HEK293 (cell line): Measurements from ENCODE around the gene EXOSC5.

Experiments
- FEZF1 ChIP-seq: fragments of 450-650 bp; formaldehyde crosslinking; IDR thresholded peaks from 2 replicates; pipeline ENCODE4 v1.5.1; 2016; ENCODE audit warnings: missing biosample characterization, missing genetic modification characterization
- IKZF3 ChIP-seq: fragments of 450-650 bp; IDR thresholded peaks from 2 replicates; pipeline ENCODE4 v1.5.0; 2018; ENCODE audit warnings: missing biosample characterization, mild to moderate bottlenecking, missing genetic modification characterization, moderate library complexity
- PRDM1 ChIP-seq: fragments of 450-650 bp; formaldehyde crosslinking; IDR thresholded peaks from 2 replicates; pipeline ENCODE4; 2016; ENCODE audit warnings: missing biosample characterization, missing genetic modification characterization
- SCRT2 ChIP-seq: fragments of 450-650 bp; formaldehyde crosslinking; IDR thresholded peaks from 2 replicates; pipeline ENCODE4 v1.5.1; 2016; ENCODE audit warnings: missing biosample characterization, missing genetic modification characterization
- SP3 ChIP-seq: fragments of 450-650 bp; formaldehyde crosslinking; IDR thresholded peaks from 2 replicates; pipeline ENCODE4 v1.5.1; 2016; ENCODE audit warnings: missing biosample characterization, missing genetic modification characterization
- SP7 ChIP-seq: fragments of 450-650 bp; formaldehyde crosslinking; IDR thresholded peaks from 2 replicates; pipeline ENCODE4 v1.5.1; 2016; ENCODE audit warnings: missing biosample characterization, missing genetic modification characterization
- ZBTB17 ChIP-seq: fragments of 450-650 bp; formaldehyde crosslinking; IDR thresholded peaks from 2 replicates; pipeline ENCODE4 v1.5.1; 2016; ENCODE audit warnings: missing biosample characterization, missing genetic modification characterization
- ZBTB20 ChIP-seq: fragments of 450-650 bp; formaldehyde crosslinking; IDR thresholded peaks from 2 replicates; pipeline ENCODE4 v1.5.1; 2016; ENCODE audit warnings: missing biosample characterization, missing genetic modification characterization
- ZBTB21 ChIP-seq: fragments of 450-650 bp; formaldehyde crosslinking; IDR thresholded peaks from 2 replicates; pipeline ENCODE4 v1.5.1; 2017; ENCODE audit warnings: missing biosample characterization, missing genetic modification characterization
- ZBTB48 ChIP-seq: fragments of 450-650 bp; formaldehyde crosslinking; IDR thresholded peaks from 2 replicates; pipeline ENCODE4 v1.5.1; 2016; ENCODE audit warnings: missing biosample characterization, missing genetic modification characterization
- ZFP3 ChIP-seq: fragments of 450-650 bp; formaldehyde crosslinking; IDR thresholded peaks from 2 replicates; pipeline ENCODE4 v1.5.1; 2016; ENCODE audit warnings: low read depth, missing biosample characterization, missing genetic modification characterization
- ZFP69B ChIP-seq: fragments of 450-650 bp; formaldehyde crosslinking; IDR thresholded peaks from 2 replicates; pipeline ENCODE4 v1.5.1; 2016; ENCODE audit warnings: missing biosample characterization, missing genetic modification characterization
- ZIC2 ChIP-seq: fragments of 450-650 bp; formaldehyde crosslinking; IDR thresholded peaks from 2 replicates; pipeline ENCODE4 v1.5.1; 2016; ENCODE audit warnings: missing biosample characterization, missing genetic modification characterization
- ZNF10 ChIP-seq: fragments of 450-650 bp; formaldehyde crosslinking; IDR thresholded peaks from 2 replicates; pipeline ENCODE4 v1.5.1; 2017; ENCODE audit warnings: missing biosample characterization, missing genetic modification characterization
- ZNF16 ChIP-seq: fragments of 450-650 bp; formaldehyde crosslinking; IDR thresholded peaks from 2 replicates; pipeline ENCODE4 v1.5.1; 2016; ENCODE audit warnings: low read depth, missing biosample characterization, missing genetic modification characterization
- ZNF184 ChIP-seq: fragments of 450-650 bp; IDR thresholded peaks from 2 replicates; pipeline ENCODE4 v1.5.1; 2018; ENCODE audit warnings: missing biosample characterization, mild to moderate bottlenecking, missing genetic modification characterization
- ZNF335 ChIP-seq: fragments of 450-650 bp; formaldehyde crosslinking; conservative IDR thresholded peaks from 2 replicates; pipeline ENCODE4 v1.5.1; 2016; ENCODE audit warnings: missing biosample characterization, missing genetic modification characterization
- ZNF423 ChIP-seq: fragments of 450-650 bp; formaldehyde crosslinking; IDR thresholded peaks from 2 replicates; pipeline ENCODE4 v1.5.1; 2016; ENCODE audit warnings: missing biosample characterization, missing genetic modification characterization
- ZNF426 ChIP-seq: fragments of 450-650 bp; formaldehyde crosslinking; IDR thresholded peaks from 2 replicates; pipeline ENCODE4 v1.5.1; 2017; ENCODE audit warnings: missing biosample characterization, missing genetic modification characterization, mild to moderate bottlenecking, inconsistent platforms, moderate library complexity
- ZNF596 ChIP-seq: fragments of 450-650 bp; IDR thresholded peaks from 2 replicates; pipeline ENCODE4 v1.5.0; 2018; ENCODE audit warnings: missing biosample characterization, mild to moderate bottlenecking, missing genetic modification characterization, moderate library complexity
- ZNF610 ChIP-seq: fragments of 450-650 bp; formaldehyde crosslinking; IDR thresholded peaks from 2 replicates; pipeline ENCODE4 v1.5.1; 2016; ENCODE audit warnings: missing biosample characterization, missing genetic modification characterization, borderline replicate concordance
- ZNF658 ChIP-seq: fragments of 450-650 bp; formaldehyde crosslinking; IDR thresholded peaks from 2 replicates; pipeline ENCODE4; 2016; ENCODE audit warnings: missing biosample characterization, missing genetic modification characterization
- TF ChIP-seq, protein P1 (sequence below): fragments of 450-650 bp; formaldehyde crosslinking; IDR thresholded peaks from 2 replicates; pipeline ENCODE4 v1.5.1; 2016; ENCODE audit warnings: missing biosample characterization, missing genetic modification characterization, low read depth
- TF ChIP-seq, protein P2 (sequence below): fragments of 450-650 bp; IDR thresholded peaks from 2 replicates; pipeline ENCODE4 v1.5.1; 2018; ENCODE audit warnings: missing biosample characterization, mild to moderate bottlenecking, missing genetic modification characterization
- TF ChIP-seq, protein P3 (sequence below): fragments of 450-650 bp; formaldehyde crosslinking; IDR thresholded peaks from 2 replicates; pipeline ENCODE4 v1.5.1; 2016; ENCODE audit warnings: missing biosample characterization, missing genetic modification characterization
- TF ChIP-seq, protein P4 (sequence below): fragments of 450-650 bp; formaldehyde crosslinking; IDR thresholded peaks from 2 replicates; pipeline ENCODE4 v1.5.1; 2016; ENCODE audit warnings: missing biosample characterization, missing genetic modification characterization
- TF ChIP-seq, protein P5 (sequence below): fragments of 450-650 bp; formaldehyde crosslinking; IDR thresholded peaks from 2 replicates; pipeline ENCODE4 v1.5.1; 2016; ENCODE audit warnings: missing biosample characterization, missing genetic modification characterization
- TF ChIP-seq, protein P6 (sequence below): fragments of 450-650 bp; formaldehyde crosslinking; IDR thresholded peaks from 2 replicates; pipeline ENCODE4 v1.5.1; 2016; ENCODE audit warnings: missing biosample characterization, missing genetic modification characterization
- TF ChIP-seq, protein P7 (sequence below): fragments of 450-650 bp; formaldehyde crosslinking; IDR thresholded peaks from 2 replicates; pipeline ENCODE4 v1.5.1; 2017; ENCODE audit warnings: missing biosample characterization, missing genetic modification characterization

The EXOSC5 gene

DNA sequence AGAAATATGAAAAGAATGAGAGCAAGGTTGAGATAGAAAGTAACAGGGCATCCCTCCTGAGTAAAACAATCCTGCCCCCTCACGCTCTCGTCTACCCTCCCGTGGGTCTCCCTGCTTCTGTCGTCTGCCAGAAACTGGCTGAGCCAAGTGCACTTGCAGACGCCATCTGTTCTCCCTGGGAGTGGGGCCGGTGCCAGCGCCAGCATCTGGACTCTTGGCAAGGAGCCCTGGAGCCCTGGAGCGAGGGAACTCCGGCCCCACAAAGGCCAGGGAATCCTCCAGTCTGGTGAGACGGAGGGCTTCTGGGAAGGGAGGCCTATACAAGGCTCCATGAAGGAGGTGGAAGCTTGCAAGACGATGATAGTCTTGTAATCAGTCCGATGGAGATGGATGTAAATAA lies 23.2 kb downstream of the EXOSC5 start (continued):
- TF ChIP-seq ZNF423 (peak; percentile 57; the same call in 1 of the 2 replicates), FEZF1 (peak; percentile 89), SP7 (tag by site-specific recombination) (peak; percentile 61), ZNF610 (tag by site-specific recombination) (peak; percentile 55; the same call in 1 of the 2 replicates), ZBTB48 (tag by site-specific recombination) (peak; percentile 96), ZFP3 (tag by site-specific recombination) (no peak), SP3 (tag by site-specific recombination) (no peak), PRDM1 (no peak), ZNF658 (tag by site-specific recombination) (no peak), ZNF426 (tag by site-specific recombination) (no peak), ZFP69B (peak; percentile 88), ZBTB17 (tag by site-specific recombination) (peak; percentile 92), ZNF184 (no peak), IKZF3 (tag by site-specific recombination) (peak; percentile 27; the same call in 1 of the 2 replicates), ZNF335 (tag by site-specific recombination) (no peak), ZNF596 (tag by site-specific recombination) (0 out of 2 replicates have a peak, but pooled peaks have one; percentile 24), ZIC2 (peak; percentile 93), ZNF10 (no peak), SCRT2 (tag by site-specific recombination) (no peak), ZNF16 (tag by site-specific recombination) (no peak), ZBTB21 (tag by site-specific recombination) (peak; percentile 27; the same call in 1 of the 2 replicates), ZBTB20 (tag by site-specific recombination) (peak; percentile 91)
- TF ChIP-seq, protein P1, sequence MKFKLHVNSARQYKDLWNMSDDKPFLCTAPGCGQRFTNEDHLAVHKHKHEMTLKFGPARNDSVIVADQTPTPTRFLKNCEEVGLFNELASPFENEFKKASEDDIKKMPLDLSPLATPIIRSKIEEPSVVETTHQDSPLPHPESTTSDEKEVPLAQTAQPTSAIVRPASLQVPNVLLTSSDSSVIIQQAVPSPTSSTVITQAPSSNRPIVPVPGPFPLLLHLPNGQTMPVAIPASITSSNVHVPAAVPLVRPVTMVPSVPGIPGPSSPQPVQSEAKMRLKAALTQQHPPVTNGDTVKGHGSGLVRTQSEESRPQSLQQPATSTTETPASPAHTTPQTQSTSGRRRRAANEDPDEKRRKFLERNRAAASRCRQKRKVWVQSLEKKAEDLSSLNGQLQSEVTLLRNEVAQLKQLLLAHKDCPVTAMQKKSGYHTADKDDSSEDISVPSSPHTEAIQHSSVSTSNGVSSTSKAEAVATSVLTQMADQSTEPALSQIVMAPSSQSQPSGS = no peak
- TF ChIP-seq, protein P2, sequence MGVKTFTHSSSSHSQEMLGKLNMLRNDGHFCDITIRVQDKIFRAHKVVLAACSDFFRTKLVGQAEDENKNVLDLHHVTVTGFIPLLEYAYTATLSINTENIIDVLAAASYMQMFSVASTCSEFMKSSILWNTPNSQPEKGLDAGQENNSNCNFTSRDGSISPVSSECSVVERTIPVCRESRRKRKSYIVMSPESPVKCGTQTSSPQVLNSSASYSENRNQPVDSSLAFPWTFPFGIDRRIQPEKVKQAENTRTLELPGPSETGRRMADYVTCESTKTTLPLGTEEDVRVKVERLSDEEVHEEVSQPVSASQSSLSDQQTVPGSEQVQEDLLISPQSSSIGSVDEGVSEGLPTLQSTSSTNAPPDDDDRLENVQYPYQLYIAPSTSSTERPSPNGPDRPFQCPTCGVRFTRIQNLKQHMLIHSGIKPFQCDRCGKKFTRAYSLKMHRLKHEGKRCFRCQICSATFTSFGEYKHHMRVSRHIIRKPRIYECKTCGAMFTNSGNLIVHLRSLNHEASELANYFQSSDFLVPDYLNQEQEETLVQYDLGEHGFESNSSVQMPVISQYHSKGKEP (tag by site-specific recombination) = peak; percentile 69; the same call in 1 of the 2 replicates
- TF ChIP-seq, protein P3, sequence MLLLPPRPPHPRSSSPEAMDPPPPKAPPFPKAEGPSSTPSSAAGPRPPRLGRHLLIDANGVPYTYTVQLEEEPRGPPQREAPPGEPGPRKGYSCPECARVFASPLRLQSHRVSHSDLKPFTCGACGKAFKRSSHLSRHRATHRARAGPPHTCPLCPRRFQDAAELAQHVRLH (tag by site-specific recombination) = peak; percentile 69; the same call in 1 of the 2 replicates
- TF ChIP-seq, protein P4, sequence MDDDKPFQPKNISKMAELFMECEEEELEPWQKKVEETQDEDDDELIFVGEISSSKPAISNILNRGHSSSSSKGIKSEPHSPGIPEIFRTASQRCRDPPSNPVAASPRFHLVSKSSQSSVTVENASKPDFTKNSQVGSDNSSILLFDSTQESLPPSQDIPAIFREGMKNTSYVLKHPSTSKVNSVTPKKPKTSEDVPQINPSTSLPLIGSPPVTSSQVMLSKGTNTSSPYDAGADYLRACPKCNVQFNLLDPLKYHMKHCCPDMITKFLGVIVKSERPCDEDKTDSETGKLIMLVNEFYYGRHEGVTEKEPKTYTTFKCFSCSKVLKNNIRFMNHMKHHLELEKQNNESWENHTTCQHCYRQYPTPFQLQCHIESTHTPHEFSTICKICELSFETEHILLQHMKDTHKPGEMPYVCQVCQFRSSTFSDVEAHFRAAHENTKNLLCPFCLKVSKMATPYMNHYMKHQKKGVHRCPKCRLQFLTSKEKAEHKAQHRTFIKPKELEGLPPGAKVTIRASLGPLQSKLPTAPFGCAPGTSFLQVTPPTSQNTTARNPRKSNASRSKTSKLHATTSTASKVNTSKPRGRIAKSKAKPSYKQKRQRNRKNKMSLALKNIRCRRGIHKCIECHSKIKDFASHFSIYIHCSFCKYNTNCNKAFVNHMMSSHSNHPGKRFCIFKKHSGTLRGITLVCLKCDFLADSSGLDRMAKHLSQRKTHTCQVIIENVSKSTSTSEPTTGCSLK = no peak
- TF ChIP-seq, protein P5, sequence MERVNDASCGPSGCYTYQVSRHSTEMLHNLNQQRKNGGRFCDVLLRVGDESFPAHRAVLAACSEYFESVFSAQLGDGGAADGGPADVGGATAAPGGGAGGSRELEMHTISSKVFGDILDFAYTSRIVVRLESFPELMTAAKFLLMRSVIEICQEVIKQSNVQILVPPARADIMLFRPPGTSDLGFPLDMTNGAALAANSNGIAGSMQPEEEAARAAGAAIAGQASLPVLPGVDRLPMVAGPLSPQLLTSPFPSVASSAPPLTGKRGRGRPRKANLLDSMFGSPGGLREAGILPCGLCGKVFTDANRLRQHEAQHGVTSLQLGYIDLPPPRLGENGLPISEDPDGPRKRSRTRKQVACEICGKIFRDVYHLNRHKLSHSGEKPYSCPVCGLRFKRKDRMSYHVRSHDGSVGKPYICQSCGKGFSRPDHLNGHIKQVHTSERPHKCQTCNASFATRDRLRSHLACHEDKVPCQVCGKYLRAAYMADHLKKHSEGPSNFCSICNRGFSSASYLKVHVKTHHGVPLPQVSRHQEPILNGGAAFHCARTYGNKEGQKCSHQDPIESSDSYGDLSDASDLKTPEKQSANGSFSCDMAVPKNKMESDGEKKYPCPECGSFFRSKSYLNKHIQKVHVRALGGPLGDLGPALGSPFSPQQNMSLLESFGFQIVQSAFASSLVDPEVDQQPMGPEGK (tag by site-specific recombination) = peak; percentile 58
- TF ChIP-seq, protein P6, sequence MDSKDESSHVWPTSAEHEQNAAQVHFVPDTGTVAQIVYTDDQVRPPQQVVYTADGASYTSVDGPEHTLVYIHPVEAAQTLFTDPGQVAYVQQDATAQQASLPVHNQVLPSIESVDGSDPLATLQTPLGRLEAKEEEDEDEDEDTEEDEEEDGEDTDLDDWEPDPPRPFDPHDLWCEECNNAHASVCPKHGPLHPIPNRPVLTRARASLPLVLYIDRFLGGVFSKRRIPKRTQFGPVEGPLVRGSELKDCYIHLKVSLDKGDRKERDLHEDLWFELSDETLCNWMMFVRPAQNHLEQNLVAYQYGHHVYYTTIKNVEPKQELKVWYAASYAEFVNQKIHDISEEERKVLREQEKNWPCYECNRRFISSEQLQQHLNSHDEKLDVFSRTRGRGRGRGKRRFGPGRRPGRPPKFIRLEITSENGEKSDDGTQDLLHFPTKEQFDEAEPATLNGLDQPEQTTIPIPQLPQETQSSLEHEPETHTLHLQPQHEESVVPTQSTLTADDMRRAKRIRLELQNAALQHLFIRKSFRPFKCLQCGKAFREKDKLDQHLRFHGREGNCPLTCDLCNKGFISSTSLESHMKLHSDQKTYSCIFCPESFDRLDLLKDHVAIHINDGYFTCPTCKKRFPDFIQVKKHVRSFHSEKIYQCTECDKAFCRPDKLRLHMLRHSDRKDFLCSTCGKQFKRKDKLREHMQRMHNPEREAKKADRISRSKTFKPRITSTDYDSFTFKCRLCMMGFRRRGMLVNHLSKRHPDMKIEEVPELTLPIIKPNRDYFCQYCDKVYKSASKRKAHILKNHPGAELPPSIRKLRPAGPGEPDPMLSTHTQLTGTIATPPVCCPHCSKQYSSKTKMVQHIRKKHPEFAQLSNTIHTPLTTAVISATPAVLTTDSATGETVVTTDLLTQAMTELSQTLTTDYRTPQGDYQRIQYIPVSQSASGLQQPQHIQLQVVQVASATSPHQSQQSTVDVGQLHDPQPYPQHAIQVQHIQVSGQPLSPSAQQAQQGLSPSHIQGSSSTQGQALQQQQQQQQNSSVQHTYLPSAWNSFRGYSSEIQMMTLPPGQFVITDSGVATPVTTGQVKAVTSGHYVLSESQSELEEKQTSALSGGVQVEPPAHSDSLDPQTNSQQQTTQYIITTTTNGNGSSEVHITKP = peak; percentile 77
- TF ChIP-seq, protein P7, sequence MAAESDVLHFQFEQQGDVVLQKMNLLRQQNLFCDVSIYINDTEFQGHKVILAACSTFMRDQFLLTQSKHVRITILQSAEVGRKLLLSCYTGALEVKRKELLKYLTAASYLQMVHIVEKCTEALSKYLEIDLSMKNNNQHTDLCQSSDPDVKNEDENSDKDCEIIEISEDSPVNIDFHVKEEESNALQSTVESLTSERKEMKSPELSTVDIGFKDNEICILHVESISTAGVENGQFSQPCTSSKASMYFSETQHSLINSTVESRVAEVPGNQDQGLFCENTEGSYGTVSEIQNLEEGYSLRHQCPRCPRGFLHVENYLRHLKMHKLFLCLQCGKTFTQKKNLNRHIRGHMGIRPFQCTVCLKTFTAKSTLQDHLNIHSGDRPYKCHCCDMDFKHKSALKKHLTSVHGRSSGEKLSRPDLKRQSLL (tag by site-specific recombination) = peak; percentile 47; the same call in 1 of the 2 replicates
